GM19193 (cell line): Measurements from ENCODE around the gene C19orf18.

ENCODE experiments used
- POLR2A ChIP-seq: IDR thresholded peaks from 4 replicates; pipeline ENCODE4 v1.6.1; 2011; ENCODE audit not compliant: insufficient read depth, insufficient read length; ENCODE audit errors: extremely low read depth

The C19orf18 gene

DNA sequence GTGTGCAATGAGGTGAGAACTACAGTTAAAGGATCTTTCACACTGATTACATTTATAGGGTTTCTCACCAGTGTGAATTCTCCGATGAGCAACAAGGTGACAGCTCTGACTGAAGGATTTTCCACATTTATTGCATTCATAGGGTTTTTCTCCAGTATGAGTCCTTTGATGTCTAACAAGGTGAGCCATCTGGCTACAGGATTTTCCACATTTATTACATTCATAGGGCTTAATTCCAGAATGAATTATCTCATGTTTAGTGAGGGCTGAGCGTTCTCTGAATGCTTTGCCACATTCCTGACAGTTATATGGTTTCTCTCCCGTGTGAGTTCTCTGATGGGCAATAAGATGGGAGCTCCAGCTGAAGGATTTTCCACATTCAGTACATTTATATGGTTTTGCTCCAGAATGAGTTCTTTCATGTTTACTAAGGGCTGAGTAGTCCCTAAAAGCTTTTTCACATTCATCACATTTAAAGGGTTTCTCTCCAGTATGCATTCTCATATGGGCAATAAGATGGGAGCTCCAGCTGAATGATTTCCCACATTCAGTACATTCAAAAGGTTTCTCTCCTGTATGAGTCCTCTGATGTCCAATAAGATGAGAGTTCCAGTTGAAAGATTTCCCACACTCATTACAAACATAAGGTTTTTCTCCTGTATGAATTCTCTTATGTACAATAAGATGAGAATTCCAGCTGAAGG lies 4.4 kb upstream of the C19orf18 start:
- TF ChIP-seq POLR2A: no peak

DNA sequence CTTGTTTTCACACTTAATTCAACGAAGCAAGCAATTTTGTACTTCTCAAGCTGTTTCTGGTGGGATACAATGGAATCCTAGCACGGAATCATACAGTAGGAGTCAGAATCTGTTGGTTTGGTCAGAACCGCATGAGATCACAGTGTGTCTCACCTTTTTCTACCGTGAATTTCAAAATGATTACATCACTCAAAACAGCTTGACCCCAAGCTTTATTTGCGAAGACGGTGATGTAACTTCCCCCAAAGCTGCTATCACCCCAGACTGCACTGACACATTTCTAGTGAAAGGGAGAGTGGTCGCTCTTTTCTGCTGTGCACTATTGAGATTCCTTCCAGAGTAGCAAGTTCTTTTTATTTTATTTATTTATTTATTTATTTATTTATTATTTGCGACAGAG lies 9.6 kb downstream of the C19orf18 start:
- TF ChIP-seq POLR2A: no peak

DNA sequence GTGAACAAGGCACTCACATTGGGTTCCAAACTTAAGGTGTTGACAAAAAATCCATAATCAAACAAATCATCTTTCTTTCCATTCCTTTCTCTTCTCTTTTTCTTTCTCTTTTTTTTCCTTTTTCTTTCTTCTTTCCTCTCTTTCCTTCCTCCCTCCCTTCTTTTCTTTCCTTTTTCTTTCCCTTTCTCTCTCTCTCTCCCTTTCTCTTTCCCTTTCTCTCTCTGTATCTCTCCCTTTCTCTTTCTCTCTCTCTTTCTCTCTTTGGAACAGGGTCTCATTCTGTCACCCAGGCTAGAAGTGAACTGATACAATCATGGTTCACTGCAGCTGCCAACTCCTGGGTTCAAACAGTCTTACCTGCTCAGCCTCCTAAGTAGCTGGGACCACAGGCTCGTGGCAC lies 12.5 kb downstream of the C19orf18 start:
- TF ChIP-seq POLR2A: no peak

DNA sequence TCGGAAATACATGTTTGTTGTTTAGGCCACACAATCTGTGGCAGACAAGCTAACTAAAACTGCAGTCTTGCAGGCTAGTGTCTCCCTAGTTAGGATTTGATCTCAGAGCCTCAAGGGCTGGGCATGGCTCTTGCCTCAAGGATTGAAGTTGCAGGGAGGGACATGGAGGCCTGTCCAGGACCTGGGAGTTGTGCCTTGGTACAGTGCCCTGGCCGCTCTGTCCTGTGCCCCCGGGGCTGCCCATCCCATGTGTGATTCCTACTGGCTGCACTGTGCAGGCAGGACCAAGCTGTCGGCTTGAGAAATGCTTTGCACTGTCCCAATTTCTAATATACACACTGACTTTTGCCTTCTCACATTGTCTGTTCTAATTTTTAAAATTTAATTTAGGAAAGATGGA lies 19.3 kb downstream of the C19orf18 start:
- TF ChIP-seq POLR2A: no peak

DNA sequence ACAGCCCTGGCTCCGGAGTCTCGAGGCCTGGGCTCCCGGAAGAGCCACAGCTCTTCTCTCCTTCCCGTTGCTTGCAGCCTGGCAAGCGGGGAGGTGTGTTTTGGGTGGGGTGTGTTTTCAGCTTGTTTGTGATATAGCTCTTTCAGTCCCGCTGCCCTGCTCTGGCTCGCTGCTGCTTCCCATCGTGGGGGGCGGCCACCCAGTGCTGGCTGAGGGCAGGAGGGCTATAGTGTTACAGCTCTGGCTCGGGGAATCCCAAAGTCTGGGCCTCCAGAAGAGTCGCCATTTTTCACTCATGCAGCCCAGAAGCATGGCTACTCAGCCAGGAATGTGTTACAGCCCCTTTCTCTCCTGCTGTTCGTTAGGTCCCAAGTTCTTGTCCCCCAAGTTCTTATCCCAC lies 24.6 kb downstream of the C19orf18 start:
- no peak for TF ChIP-seq POLR2A

DNA sequence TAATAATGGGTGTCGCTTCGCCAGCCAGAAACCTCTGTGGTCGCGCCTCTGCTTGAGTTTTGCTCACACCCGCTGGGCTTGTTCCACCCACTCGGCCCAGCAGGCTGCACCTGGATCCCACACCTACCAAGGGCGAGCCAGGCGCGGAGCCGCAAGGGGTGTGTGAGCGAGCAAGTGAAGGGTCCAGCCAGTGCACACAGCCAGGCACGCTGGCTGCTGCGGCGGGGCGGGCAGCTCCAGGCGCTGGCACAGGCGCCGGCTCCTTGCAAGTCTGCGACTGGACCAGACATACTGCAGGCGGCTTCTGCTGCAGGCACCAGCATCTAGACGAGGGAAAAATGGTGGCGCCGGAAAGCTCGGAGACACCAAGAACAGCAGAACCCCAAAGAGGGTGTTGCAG lies 25.0 kb downstream of the C19orf18 start:
- TF ChIP-seq POLR2A: no peak

DNA sequence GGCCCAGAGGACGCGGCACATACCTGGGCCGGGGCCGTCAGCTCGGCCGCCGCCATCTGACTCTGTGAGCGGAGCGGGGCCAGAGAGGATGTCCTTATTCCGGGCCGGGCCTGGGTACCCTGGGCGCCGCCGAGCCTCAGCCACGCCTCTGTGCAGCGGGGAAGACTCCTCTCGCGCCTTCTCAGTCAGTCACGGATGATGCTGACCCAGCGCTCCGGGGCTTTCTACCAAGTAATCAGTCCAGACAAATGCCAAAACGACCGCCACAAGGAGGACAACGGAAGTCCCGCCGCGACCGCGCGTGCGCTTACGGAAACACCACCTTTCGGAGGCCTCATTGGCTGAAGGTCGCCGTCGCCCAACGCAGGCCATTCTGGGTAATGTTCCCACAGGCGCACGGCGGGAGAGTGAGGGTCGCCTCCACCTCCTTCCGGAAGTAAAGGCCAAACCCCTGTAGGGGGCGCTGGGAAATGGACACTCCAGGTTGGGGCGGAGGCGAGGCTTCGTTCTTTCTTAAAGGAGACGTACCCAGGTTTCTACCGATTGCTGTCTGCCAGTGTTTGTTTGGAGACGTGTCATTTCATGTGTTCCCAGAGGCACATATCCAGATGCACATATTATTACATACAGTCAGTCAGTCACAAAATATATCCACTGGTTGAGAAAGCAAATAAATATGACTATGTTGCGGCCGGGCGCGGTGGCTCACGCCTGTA lies 26.8 kb downstream of the C19orf18 start, which contains the start of gene ZNF256:
ZNF256 (minus strand) TSS at position 288 of the 716 bp plus-strand sequence; CDS start at position 56, 232 bp downstream.
- TF ChIP-seq POLR2A: peak; percentile 63

DNA sequence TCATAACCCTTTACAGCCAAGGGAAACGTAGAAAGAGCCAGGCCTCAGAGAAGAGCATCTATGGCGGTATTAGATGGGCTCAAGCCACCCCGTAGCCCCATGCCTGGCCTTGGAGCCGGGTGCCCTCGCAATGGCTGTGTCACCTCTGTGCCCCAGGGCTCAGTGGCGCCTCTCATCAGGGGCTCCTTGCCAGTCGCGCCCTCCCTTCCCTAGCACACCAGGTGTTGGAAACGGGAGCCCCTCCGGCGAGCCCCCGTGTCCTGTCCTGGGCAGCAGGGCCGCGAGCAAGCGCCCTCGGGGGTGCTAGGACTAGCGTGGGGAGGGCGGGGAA lies 27.3 kb downstream of the C19orf18 start:
- no peak for TF ChIP-seq POLR2A

DNA sequence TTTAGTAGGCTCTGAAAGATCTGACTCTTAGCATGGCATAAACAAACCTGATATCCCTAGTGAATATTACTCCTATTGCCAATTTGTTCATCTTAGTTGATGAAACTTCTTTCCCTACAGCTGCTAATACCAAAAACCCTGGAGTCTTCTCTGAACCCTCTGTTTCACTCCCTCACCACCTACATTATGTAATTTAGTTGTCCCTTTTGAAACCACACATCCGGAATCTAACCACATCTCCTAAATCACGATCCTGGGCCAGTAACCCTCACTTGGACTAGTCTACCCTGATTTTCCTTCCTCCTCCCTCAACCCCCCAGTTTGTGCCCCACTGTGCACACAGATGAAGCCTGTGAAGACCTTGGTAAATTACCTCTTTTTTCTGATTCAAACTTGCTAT lies 28.0 kb downstream of the C19orf18 start:
- no peak for TF ChIP-seq POLR2A

DNA sequence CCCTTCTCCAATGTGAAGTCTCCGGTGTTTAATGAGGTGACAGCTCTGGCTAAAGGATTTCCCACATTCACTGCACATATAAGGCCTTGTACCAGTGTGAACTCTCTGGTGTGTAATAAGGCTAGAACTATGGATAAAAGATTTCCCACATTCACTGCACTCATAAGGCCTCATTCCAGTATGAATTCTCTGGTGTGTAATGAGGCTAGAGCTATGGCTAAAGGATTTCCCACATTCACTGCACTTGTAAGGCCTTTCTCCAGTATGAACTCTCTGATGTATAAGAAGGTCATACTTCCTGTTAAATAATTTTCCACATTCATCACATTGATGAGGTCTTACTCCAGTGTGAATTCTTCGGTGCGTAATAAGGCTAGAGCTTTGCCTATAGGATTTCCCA lies 32.7 kb downstream of the C19orf18 start:
- TF ChIP-seq POLR2A: no peak

DNA sequence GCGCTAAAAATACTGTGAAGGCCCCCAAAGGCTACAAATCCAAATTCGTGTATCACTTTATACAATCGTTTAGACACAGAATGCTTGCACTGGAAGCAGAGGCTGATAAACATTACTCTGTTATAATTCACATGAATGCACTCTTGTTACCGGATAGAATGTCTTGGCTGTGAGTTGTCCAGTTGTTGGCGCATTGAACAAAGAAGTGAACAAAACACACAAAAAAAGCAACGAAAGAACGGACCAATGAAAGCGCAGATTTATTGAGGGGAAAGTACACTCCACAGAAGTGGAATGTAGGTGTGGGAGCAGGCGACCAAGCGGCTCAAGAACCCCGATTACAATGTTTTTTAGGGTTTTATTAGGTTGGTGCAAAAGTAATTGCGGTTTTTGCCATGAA lies 38.6 kb downstream of the C19orf18 start:
- no peak for TF ChIP-seq POLR2A

DNA sequence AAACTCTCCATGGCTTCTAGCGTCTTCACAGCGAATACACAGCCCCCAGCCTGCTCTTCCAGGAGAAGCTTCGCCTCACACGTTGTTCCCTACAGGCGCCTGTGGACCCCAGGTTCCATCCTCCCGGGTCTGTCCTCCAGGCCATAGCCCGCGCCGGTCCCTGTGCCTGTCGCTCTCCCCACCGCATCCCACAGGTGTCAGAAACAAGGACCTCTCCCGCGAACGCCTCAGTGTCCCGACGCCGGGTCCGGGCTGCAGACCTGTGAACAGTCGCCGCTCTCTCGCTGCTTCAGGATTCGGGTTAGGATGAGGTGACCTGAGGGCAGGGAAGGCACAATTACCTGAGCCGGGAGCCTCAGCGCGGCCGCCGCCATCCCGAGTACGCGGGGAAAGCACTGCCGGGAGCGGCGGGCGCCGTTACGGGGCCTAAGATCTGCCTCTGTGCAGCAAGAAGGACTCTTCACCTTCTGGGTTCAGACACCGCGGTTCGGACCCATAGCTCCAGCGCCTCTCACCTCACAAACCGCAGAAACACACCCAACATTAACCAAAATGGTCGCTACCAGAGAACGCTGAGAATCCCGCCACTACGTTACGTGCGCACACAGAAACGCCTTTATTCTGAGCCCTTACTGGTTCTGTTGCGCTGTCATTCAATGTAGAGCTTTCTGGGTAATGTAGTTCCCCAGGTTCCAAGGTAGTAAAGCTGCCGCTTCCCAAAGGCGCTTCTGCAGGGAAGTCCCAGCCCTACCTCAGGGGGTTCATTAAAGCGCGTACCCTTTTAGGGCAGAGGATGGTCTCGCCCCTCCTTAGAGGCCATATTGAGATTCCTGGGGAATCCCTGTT lies 39.3 kb downstream of the C19orf18 start, which contains the start of gene ZNF418:
ZNF418 (minus strand) TSS at position 583 of the 846 bp plus-strand sequence. CDS start 1,580 bp downstream, outside the sequence.
- peak; percentile 32 for TF ChIP-seq POLR2A

DNA sequence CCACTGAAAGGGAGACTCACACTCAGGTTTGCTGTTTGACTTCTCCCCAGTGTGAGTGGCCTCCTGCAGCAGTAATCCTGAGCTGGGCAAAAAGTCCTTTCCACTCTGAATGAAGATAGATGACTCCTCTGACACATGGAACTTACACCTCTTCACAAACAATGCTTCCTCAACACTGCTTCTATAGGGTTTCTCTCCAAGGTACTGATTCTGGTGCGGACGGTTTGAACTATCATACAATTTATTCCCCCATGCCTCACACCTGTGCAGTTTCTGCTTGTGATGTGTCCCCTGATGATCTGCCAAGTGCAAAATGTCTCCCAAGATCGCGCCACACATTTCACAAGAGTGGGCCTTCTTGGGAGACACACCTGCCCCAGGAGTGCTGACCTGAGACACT lies 46.7 kb downstream of the C19orf18 start:
- TF ChIP-seq POLR2A: no peak

DNA sequence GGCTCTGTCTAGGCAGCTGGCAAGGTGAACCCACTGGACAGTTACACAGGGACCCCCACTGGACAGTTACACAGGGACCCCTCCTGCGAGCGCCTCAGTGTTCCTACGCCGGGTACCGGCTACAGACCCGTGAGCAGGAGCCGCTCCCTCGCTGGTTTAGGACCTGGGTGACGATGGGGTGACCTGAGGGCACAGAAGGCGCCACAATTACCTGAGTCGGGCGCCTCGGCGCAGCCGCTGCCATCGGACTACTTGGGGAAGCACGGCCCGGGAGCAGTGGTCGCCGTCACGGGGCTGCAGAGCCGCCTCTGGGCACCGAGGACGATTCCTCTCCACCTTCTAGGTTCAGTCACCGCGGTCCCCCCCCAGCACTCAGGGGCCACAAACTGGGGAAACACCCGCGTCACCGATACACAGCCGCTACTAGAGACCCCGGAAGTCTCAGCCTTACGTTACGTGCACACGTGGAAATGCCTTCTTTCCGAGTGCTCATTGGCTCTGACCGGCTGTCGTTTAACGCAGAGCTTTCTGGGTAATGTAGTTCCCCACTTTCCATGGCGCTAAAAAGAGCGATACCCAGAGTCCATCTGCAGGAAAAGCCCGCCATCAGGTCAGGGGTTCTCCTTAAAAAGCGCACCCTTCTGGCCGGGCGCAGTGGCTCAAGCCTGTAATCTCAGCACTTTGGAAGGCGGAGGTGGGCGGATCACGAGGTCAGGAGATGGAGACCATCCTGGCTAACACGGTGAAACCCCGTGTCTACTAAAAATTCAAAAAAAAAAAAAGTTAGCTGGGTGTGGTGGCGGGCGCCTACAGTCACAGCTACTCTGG lies 58.0 kb downstream of the C19orf18 start, which contains the start of gene ZNF417:
ZNF417 (minus strand) TSS at position 425 of the 828 bp plus-strand sequence; CDS start at position 244, 181 bp downstream.
- peak; percentile 64 for TF ChIP-seq POLR2A
